HCT116 (cell line): ENCODE measurements around the gene GIGYF1. TPM values are rescaled to one million over a fixed set of nuclear protein-coding genes. Genes with fewer than 3 reads are reported as not detected.
A peak's percentile ranks its signal among the peaks of the same experiment; 100 is the strongest.

ENCODE experiments used
- ATAC-seq: fragments of 200-7000 bp; cut with Tn5 transposase; 2 replicates; pipeline ENCODE4 v1.9.1; 2020; ENCODE audit warnings: mild to moderate bottlenecking, moderate library complexity
- BruUV-seq: library from RNA; stranded (reverse); fragments of 400-500 nt; replicated peaks from 2 replicates; lab custom pipeline; 2021; lab: Mats Ljungman, UMichigan
- CTCF ChIA-PET: fragments of 300-600 bp; sonication (Branson Sonifier 250); formaldehyde crosslinking; loops from one replicate; lab custom pipeline; 2021; ENCODE audit warnings: antibody characterized with exemption; lab: Charles Lee
- POLR2A ChIA-PET: fragments of 300-600, 350-600 bp; sonication (Branson Sonifier 250); formaldehyde crosslinking; loops from one replicate; lab custom pipeline; 2021; ENCODE audit warnings: antibody characterized with exemption; lab: Charles Lee
- RAD21 ChIA-PET, 2 experiments: fragments of 300-600 bp; sonication (Branson Sonifier 250); formaldehyde crosslinking; loops; one replicate each; lab custom pipeline; 2023; ENCODE audit warnings: low total read pairs in 2 of 2; ENCODE audit not compliant: uncharacterized antibody in 2 of 2, unreplicated experiment in 2 of 2, low non-redundant PET in 1 of 2; lab: Charles Lee
- DNase-seq: peaks from one replicate; pipeline ENCODE4 v3.0.0-alpha.2; 2010; ENCODE audit warnings: low read depth, low spot score
- H2AFZ ChIP-seq: fragments of 200-600 bp; shearing (Covaris generic), sonication (generic); 2 replicates; pipeline ENCODE4 v1.6.1; 2017; ENCODE audit warnings: low read depth, mixed run types, mixed read lengths, antibody characterized with exemption, low read length; ENCODE audit not compliant: poor library complexity, severe bottlenecking
- H3K27ac ChIP-seq: 2 replicates; pipeline ENCODE4 v1.5.1; 2012; ENCODE audit warnings: low read depth, low read length
- H3K27me3 ChIP-seq: fragments of 200-600 bp; sonication (generic); 2 replicates; pipeline ENCODE4 v1.6.1; 2016; ENCODE audit warnings: mixed run types, low read length, mixed read lengths; ENCODE audit not compliant: insufficient read depth
- H3K36me3 ChIP-seq, 2 experiments: fragments of 200-500 bp in 1 of 2; fragments of 200-600 bp in 1 of 2; sonication (Bioruptor generic) in 1 of 2; sonication (generic) in 1 of 2; 2 replicates each; pipeline versions ENCODE4 v1.5.1 to v1.6.1; 2014 to 2016; ENCODE audit warnings: low read length in 2 of 2, inconsistent platforms in 1 of 2, mixed read lengths in 1 of 2, mixed run types in 1 of 2; ENCODE audit not compliant: insufficient read depth in 2 of 2, control insufficient read depth in 1 of 2
- H3K4me1 ChIP-seq, 2 experiments: fragments of 200-600 bp in 1 of 2; sonication (generic) in 1 of 2; 2 replicates each; pipeline versions ENCODE4 v1.5.1 to v1.6.1; 2012 to 2017; ENCODE audit warnings: low read length in 2 of 2, inconsistent platforms in 1 of 2, mild to moderate bottlenecking in 1 of 2, mixed read lengths in 1 of 2, mixed run types in 1 of 2, moderate library complexity in 1 of 2; ENCODE audit not compliant: insufficient read depth in 2 of 2, control insufficient read depth in 1 of 2
- H3K4me2 ChIP-seq: fragments of 200-600 bp; sonication (generic); 2 replicates; pipeline ENCODE4 v1.6.1; 2017; ENCODE audit warnings: mixed run types, low read length, mixed read lengths
- H3K4me3 ChIP-seq, 2 experiments: fragments of 200-600 bp in 1 of 2; sonication (generic) in 1 of 2; replicated peaks in 1 of 2; 2 replicates each; pipeline ENCODE4 v1.5.1; 2011 to 2016; ENCODE audit warnings: low read length in 2 of 2, control low read depth in 1 of 2, low read depth in 1 of 2, mild to moderate bottlenecking in 1 of 2, mixed read lengths in 1 of 2, mixed run types in 1 of 2
- H3K79me2 ChIP-seq: fragments of 200-600 bp; sonication (generic); 2 replicates; pipeline ENCODE4 v1.6.1; 2017; ENCODE audit warnings: mild to moderate bottlenecking, mixed run types, low read length, moderate library complexity, mixed read lengths; ENCODE audit not compliant: insufficient read depth
- H3K9ac ChIP-seq: fragments of 200-600 bp; sonication (generic); 2 replicates; pipeline ENCODE4 v1.6.1; 2016; ENCODE audit warnings: low read length, mixed read lengths
- H3K9me2 ChIP-seq: fragments of 200-600 bp; sonication (generic), shearing (Covaris generic); 2 replicates; pipeline ENCODE4 v1.6.1; 2017; ENCODE audit warnings: mixed run types, mild to moderate bottlenecking, moderate library complexity; ENCODE audit not compliant: insufficient read depth
- H3K9me3 ChIP-seq, 2 experiments: fragments of 200-500 bp in 1 of 2; fragments of 200-600 bp in 1 of 2; sonication (Bioruptor generic) in 1 of 2; sonication (generic) in 1 of 2; 2 replicates each; pipeline ENCODE4 v1.6.1; 2014 to 2017; ENCODE audit warnings: low read length in 2 of 2, mixed read lengths in 2 of 2, inconsistent platforms in 1 of 2, low read depth in 1 of 2, mild to moderate bottlenecking in 1 of 2, mixed run types in 1 of 2, moderate library complexity in 1 of 2; ENCODE audit not compliant: control insufficient read depth in 1 of 2, insufficient read depth in 1 of 2
- H4K20me1 ChIP-seq: fragments of 200-600 bp; sonication (generic), shearing (Covaris generic); 2 replicates; pipeline ENCODE4 v1.6.1; 2017; ENCODE audit warnings: mixed run types, mild to moderate bottlenecking, moderate library complexity; ENCODE audit not compliant: insufficient read depth
- CBX3 ChIP-seq: IDR thresholded peaks from 2 replicates; pipeline ENCODE4 v1.6.1; 2012; ENCODE audit warnings: low read depth
- ELF1 ChIP-seq: IDR thresholded peaks from 2 replicates; pipeline ENCODE4 v1.6.1; 2012; ENCODE audit warnings: low read depth, borderline replicate concordance
- EZH2phosphoT487 ChIP-seq: fragments of 200-600 bp; IDR thresholded peaks from 2 replicates; pipeline ENCODE4 v1.6.1; 2018; ENCODE audit warnings: antibody characterized with exemption, borderline replicate concordance
- FOSL1 ChIP-seq: IDR thresholded peaks from 2 replicates; pipeline ENCODE4 v1.6.1; 2012; ENCODE audit warnings: low read depth
- JUND ChIP-seq: IDR thresholded peaks from 2 replicates; pipeline ENCODE4 v1.6.1; 2012
- RAD21 ChIP-seq: IDR thresholded peaks from 2 replicates; pipeline ENCODE4 v1.6.1; 2012; ENCODE audit warnings: low read depth, mild to moderate bottlenecking
- SIN3A ChIP-seq: IDR thresholded peaks from 2 replicates; pipeline ENCODE4 v1.6.1; 2012; ENCODE audit warnings: low read depth
- SRF ChIP-seq: IDR thresholded peaks from 2 replicates; pipeline ENCODE4 v1.6.1; 2012; ENCODE audit warnings: low read depth
- TCF7L2 ChIP-seq: IDR thresholded peaks from 2 replicates; pipeline ENCODE4 v1.7.0; 2011; ENCODE audit warnings: borderline replicate concordance, inconsistent platforms; ENCODE audit not compliant: insufficient read depth, insufficient read length; ENCODE audit errors: extremely low read depth
- YY1 ChIP-seq: IDR thresholded peaks from 2 replicates; pipeline ENCODE4 v1.6.1; 2011; ENCODE audit warnings: low read length, low read depth, moderate library complexity, mild to moderate bottlenecking; ENCODE audit not compliant: insufficient replicate concordance; ENCODE audit errors: extremely low read depth
- ZFX ChIP-seq: fragments of 450-650 bp; IDR thresholded peaks from 2 replicates; pipeline ENCODE4 v1.6.1; 2017
- intact Hi-C: fragments of 100-400 bp; cut with micrococcal nuclease; formaldehyde crosslinking; loops from 2 replicates; pipeline ENCODE4 v1.10.0; 2022
- total RNA-seq: library from RNA; stranded (reverse); gene quantifications from one replicate; pipeline ENCODE4 v1.2.1, GENCODE V29; 2021; ENCODE audit not compliant: unreplicated experiment
- TF ChIP-seq, protein P1 (sequence below): IDR thresholded peaks from 2 replicates; pipeline ENCODE4 v1.6.1; 2011; ENCODE audit warnings: mild to moderate bottlenecking, low read length, moderate library complexity; ENCODE audit not compliant: insufficient replicate concordance; ENCODE audit errors: extremely low read depth
- TF ChIP-seq, protein P2 (sequence below): IDR thresholded peaks from 2 replicates; pipeline ENCODE4 v1.6.1; 2012
- TF ChIP-seq, protein P3 (sequence below): IDR thresholded peaks from 2 replicates; pipeline ENCODE4 v1.6.1; 2012; ENCODE audit warnings: low read depth

GIGYF1 gene
- total RNA-seq, 1 experiment from 2014 or later = 59.7 TPM

DNA sequence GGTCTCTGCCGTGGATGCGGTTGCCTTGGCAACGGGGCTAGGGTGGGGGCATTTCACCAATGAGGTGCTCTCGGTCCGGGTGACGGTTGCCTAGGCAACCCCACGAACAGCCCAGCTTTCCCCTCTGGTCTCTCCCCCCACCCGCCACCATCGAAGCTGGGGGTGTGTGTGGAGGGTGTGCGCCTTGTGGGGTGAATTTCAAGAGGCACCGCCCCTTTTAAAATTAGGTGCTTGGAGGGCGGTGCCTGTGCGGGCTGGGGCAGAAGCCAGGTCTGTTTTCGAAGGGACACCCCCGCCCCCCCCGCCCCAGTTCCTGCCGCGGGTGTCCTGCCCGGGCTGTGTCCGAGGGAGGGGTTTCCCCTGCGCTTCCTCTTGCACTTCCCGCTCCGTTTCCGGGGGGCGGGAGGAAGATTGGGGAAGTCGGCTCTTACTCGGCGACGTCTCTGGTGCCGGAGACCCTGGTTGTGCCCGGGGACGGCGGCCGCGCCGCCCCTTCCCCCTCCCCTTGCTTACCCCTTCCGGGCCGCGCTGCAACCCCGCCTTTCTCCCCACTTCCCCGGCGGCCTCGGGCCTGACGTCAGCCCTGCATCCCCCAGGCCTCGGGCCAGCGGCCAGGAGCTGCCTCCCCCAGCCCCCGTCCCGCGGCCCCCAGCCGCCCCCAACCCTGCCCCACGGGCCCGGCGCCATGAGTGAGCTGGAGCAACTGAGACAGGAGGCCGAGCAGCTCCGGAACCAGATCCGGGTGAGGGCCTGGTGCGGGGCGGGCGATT lies 18.3 kb downstream of the GIGYF1 start:
- Histone ChIP-seq H4K20me1 (no peaks in the 10 kb centered on the region), H3K27ac (no peak overlapping the region), H3K27me3 (no peaks in the 10 kb centered on the region), H3K9ac (peak overlapping the region; percentile 87; the same call in 1 of the 2 replicates)
- DNase-seq = no peak
- intact Hi-C loops = no loop called here
- ChIA-PET CTCF (no interaction called here), RAD21 (no interaction called here)
- no peak for TF ChIP-seq TCF7L2
- TF ChIP-seq YY1 = no peak
- TF ChIP-seq SIN3A = no peak
- TF ChIP-seq, protein P1, sequence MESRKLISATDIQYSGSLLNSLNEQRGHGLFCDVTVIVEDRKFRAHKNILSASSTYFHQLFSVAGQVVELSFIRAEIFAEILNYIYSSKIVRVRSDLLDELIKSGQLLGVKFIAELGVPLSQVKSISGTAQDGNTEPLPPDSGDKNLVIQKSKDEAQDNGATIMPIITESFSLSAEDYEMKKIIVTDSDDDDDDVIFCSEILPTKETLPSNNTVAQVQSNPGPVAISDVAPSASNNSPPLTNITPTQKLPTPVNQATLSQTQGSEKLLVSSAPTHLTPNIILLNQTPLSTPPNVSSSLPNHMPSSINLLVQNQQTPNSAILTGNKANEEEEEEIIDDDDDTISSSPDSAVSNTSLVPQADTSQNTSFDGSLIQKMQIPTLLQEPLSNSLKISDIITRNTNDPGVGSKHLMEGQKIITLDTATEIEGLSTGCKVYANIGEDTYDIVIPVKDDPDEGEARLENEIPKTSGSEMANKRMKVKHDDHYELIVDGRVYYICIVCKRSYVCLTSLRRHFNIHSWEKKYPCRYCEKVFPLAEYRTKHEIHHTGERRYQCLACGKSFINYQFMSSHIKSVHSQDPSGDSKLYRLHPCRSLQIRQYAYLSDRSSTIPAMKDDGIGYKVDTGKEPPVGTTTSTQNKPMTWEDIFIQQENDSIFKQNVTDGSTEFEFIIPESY = no peak
- no peak for TF ChIP-seq RAD21
- TF ChIP-seq CBX3 = no peak
- no peak for TF ChIP-seq SRF
- TF ChIP-seq FOSL1 = no peak
- TF ChIP-seq, protein P2, sequence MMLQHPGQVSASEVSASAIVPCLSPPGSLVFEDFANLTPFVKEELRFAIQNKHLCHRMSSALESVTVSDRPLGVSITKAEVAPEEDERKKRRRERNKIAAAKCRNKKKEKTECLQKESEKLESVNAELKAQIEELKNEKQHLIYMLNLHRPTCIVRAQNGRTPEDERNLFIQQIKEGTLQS = no peak
- no peak for TF ChIP-seq EZH2phosphoT487
- TF ChIP-seq ZFX = no peak
- TF ChIP-seq JUND = no peak
- TF ChIP-seq, protein P3, sequence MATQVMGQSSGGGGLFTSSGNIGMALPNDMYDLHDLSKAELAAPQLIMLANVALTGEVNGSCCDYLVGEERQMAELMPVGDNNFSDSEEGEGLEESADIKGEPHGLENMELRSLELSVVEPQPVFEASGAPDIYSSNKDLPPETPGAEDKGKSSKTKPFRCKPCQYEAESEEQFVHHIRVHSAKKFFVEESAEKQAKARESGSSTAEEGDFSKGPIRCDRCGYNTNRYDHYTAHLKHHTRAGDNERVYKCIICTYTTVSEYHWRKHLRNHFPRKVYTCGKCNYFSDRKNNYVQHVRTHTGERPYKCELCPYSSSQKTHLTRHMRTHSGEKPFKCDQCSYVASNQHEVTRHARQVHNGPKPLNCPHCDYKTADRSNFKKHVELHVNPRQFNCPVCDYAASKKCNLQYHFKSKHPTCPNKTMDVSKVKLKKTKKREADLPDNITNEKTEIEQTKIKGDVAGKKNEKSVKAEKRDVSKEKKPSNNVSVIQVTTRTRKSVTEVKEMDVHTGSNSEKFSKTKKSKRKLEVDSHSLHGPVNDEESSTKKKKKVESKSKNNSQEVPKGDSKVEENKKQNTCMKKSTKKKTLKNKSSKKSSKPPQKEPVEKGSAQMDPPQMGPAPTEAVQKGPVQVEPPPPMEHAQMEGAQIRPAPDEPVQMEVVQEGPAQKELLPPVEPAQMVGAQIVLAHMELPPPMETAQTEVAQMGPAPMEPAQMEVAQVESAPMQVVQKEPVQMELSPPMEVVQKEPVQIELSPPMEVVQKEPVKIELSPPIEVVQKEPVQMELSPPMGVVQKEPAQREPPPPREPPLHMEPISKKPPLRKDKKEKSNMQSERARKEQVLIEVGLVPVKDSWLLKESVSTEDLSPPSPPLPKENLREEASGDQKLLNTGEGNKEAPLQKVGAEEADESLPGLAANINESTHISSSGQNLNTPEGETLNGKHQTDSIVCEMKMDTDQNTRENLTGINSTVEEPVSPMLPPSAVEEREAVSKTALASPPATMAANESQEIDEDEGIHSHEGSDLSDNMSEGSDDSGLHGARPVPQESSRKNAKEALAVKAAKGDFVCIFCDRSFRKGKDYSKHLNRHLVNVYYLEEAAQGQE = no peak
- TF ChIP-seq ELF1 = no peak
- TF ChIP-seq, all 23 proteins: peak for 0
- Histone ChIP-seq H3K4me3 (peak overlapping the region; percentile 88 to 96; a peak in 3 of 4 replicates), H3K4me1 (peaks cover 0 to 16% of the 10 kb centered on the region in 2 experiments; a peak in 1 of 4 replicates), H3K36me3 (peaks cover 13 to 17% of the 10 kb centered on the region in 2 experiments; a peak in 3 of 4 replicates), H2AFZ (no peak overlapping the region), H3K79me2 (peaks cover 26% of the 10 kb centered on the region), H3K9me3 (no peaks in the 10 kb centered on the region), H3K4me2 (peak overlapping the region; percentile 94), H3K9me2 (no peaks in the 10 kb centered on the region)
- no peak for ATAC-seq
- POLR2A ChIA-PET = interaction anchor here (1.1 to 2.0 kb wide), 2 partner anchors 30 to 247 kb away, joined by 3 to 4 read pairs; partner anchors contain the start of genes POP7 and ZCWPW1
- BruUV-seq = no TSS peak
